DOHH2 (cell line): ENCODE results near the gene NUP210.

Experiments used
- H3F3A ChIP-seq: fragments of 200-600 bp; sonication (generic), shearing (Covaris generic); 2 replicates; pipeline ENCODE4 v1.6.0; 2016; ENCODE audit warnings: antibody characterized with exemption, mild to moderate bottlenecking; ENCODE audit not compliant: control insufficient read depth, insufficient read depth
- H3K27ac ChIP-seq: fragments of 200-600 bp; sonication (generic); 2 replicates; pipeline ENCODE4 v1.5.1; 2014; ENCODE audit warnings: low read depth, mild to moderate bottlenecking, low read length, moderate library complexity
- H3K27me3 ChIP-seq: fragments of 200-600 bp; sonication (generic); 2 replicates; pipeline ENCODE4 v1.6.1; 2014; ENCODE audit warnings: mild to moderate bottlenecking, low read length, mixed read lengths; ENCODE audit not compliant: control insufficient read depth
- H3K36me3 ChIP-seq: fragments of 200-600 bp; sonication (generic); 2 replicates; pipeline ENCODE4 v1.6.1; 2014; ENCODE audit warnings: mild to moderate bottlenecking, low read length, moderate library complexity, mixed read lengths; ENCODE audit not compliant: control insufficient read depth
- H3K4me1 ChIP-seq: fragments of 200-600 bp; sonication (generic); 2 replicates; pipeline ENCODE4 v1.6.1; 2014; ENCODE audit warnings: mild to moderate bottlenecking, low read length, mixed read lengths; ENCODE audit not compliant: control insufficient read depth
- H3K4me2 ChIP-seq: fragments of 200-600 bp; sonication (generic); 2 replicates; pipeline ENCODE4 v1.6.0; 2014; ENCODE audit warnings: mild to moderate bottlenecking, low read length, moderate library complexity
- H3K4me3 ChIP-seq: fragments of 200-600 bp; sonication (generic); 2 replicates; pipeline ENCODE4 v1.5.1; 2014; ENCODE audit warnings: mild to moderate bottlenecking, low read length, mixed read lengths
- H3K79me2 ChIP-seq: fragments of 200-600 bp; sonication (generic); 2 replicates; pipeline ENCODE4 v1.6.1; 2014; ENCODE audit warnings: mild to moderate bottlenecking, low read length, mixed read lengths; ENCODE audit not compliant: control insufficient read depth
- H3K9me2 ChIP-seq: fragments of 200-600 bp; sonication (generic); replicated peaks from 2 replicates; pipeline ENCODE4 v1.6.1; 2014; ENCODE audit warnings: mild to moderate bottlenecking, low read length, mixed read lengths; ENCODE audit not compliant: control insufficient read depth
- H3K9me3 ChIP-seq: fragments of 200-600 bp; sonication (generic); 2 replicates; pipeline ENCODE4 v1.6.1; 2014; ENCODE audit warnings: antibody characterized with exemption, low read length, mixed read lengths; ENCODE audit not compliant: control insufficient read depth, insufficient read depth
- H4K20me1 ChIP-seq: fragments of 200-600 bp; sonication (generic); 2 replicates; pipeline ENCODE4 v1.6.0; 2014; ENCODE audit warnings: low read depth, mild to moderate bottlenecking, antibody characterized with exemption, low read length, moderate library complexity; ENCODE audit not compliant: control insufficient read depth, insufficient read depth
- EZH2phosphoT487 ChIP-seq: fragments of 200-600 bp; sonication (generic); IDR thresholded peaks from 2 replicates; pipeline ENCODE4 v1.6.1; 2017; ENCODE audit warnings: borderline replicate concordance, mild to moderate bottlenecking, antibody characterized with exemption, low read length, moderate library complexity, mixed read lengths
- TF ChIP-seq, protein P1 (sequence below): fragments of 200-600 bp; sonication (generic); IDR thresholded peaks from one replicate; pipeline ENCODE4 v1.5.1; 2014; ENCODE audit warnings: antibody characterized with exemption, mild to moderate bottlenecking, low read depth, low read length; ENCODE audit not compliant: poor library complexity, severe bottlenecking

Gene NUP210

DNA sequence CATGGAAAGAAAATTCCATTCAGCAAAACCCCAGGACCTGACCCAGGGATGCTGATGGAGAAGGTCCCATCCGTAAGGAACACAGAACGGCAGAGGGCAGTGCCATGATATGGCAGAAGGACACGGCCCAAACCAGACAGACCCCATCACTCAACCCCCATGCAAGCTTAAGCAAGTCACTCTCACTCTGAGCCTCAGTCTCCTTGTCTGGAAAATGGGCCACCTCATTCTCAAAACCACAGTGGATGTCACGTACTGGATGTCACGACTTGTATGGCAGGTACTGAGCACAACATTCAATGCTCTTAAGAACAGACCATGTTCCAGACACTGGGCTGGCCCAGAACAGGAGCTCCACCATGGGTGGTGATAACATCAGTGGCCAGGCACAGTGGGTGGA is 90.4 kb downstream of the NUP210 start:
- H3K9me3 ChIP-seq = no peaks in the 10 kb centered on the region
- 0 out of 2 replicates have a peak, but pooled peaks cover 2% of the 10 kb centered on the region for H4K20me1 ChIP-seq
- TF ChIP-seq, protein P1, sequence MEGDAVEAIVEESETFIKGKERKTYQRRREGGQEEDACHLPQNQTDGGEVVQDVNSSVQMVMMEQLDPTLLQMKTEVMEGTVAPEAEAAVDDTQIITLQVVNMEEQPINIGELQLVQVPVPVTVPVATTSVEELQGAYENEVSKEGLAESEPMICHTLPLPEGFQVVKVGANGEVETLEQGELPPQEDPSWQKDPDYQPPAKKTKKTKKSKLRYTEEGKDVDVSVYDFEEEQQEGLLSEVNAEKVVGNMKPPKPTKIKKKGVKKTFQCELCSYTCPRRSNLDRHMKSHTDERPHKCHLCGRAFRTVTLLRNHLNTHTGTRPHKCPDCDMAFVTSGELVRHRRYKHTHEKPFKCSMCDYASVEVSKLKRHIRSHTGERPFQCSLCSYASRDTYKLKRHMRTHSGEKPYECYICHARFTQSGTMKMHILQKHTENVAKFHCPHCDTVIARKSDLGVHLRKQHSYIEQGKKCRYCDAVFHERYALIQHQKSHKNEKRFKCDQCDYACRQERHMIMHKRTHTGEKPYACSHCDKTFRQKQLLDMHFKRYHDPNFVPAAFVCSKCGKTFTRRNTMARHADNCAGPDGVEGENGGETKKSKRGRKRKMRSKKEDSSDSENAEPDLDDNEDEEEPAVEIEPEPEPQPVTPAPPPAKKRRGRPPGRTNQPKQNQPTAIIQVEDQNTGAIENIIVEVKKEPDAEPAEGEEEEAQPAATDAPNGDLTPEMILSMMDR = no peak
- no peak for TF ChIP-seq EZH2phosphoT487
- H3K4me3 ChIP-seq = no peak overlapping the region
- H3K27me3 ChIP-seq = no peaks in the 10 kb centered on the region
- H3K9me2 ChIP-seq = no peaks in the 10 kb centered on the region
- H3K79me2 ChIP-seq = peaks cover 30% of the 10 kb centered on the region
- no peak overlapping the region for H3K4me2 ChIP-seq
- no peak overlapping the region for H3K27ac ChIP-seq
- H3K4me1 ChIP-seq = peaks cover 99% of the 10 kb centered on the region
- H3K36me3 ChIP-seq = peaks cover 94% of the 10 kb centered on the region
- H3F3A ChIP-seq = peaks cover 36% of the 10 kb centered on the region

DNA sequence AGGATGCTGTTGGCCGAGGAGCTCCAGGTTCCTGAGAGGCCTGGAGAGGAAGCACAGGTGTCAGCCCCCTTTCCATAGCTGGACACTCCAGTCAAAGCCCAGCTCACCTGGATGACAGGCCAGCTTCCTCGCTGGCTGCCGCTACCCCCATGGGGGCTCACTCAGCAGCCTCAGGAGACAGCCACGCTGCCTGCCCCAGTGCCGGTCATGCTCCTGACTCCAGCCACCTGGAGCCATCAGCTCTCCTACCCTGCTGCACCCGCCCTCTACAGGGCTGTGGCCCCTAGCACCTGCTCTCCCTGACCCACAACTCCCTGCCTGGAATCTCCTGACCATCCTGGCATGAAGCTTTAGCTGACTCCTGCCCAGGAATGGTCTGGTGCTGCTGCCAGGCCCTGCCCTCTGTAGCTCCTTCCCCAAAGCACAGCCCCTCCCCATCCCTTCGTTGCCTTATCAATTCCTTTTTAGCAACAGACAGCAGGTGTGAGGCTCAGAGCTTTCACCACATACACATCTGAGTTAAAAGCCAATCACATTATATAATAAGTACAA is 94.2 kb downstream of the NUP210 start:
- peak overlapping the region; percentile 86 for H3K27ac ChIP-seq
- no peaks in the 10 kb centered on the region for H3K9me3 ChIP-seq
- H4K20me1 ChIP-seq = 0 out of 2 replicates have a peak, but pooled peaks cover 3% of the 10 kb centered on the region
- H3F3A ChIP-seq = peaks cover 6% of the 10 kb centered on the region
- peaks cover 32% of the 10 kb centered on the region for H3K79me2 ChIP-seq
- TF ChIP-seq, protein P1 = no peak
- TF ChIP-seq EZH2phosphoT487 = no peak
- no peaks in the 10 kb centered on the region for H3K27me3 ChIP-seq
- peaks cover 100% of the 10 kb centered on the region for H3K36me3 ChIP-seq
- peak overlapping the region; percentile 78 for H3K4me2 ChIP-seq
- peaks cover 75% of the 10 kb centered on the region for H3K4me1 ChIP-seq
- H3K4me3 ChIP-seq = peak overlapping the region; percentile 59
- no peaks in the 10 kb centered on the region for H3K9me2 ChIP-seq

DNA sequence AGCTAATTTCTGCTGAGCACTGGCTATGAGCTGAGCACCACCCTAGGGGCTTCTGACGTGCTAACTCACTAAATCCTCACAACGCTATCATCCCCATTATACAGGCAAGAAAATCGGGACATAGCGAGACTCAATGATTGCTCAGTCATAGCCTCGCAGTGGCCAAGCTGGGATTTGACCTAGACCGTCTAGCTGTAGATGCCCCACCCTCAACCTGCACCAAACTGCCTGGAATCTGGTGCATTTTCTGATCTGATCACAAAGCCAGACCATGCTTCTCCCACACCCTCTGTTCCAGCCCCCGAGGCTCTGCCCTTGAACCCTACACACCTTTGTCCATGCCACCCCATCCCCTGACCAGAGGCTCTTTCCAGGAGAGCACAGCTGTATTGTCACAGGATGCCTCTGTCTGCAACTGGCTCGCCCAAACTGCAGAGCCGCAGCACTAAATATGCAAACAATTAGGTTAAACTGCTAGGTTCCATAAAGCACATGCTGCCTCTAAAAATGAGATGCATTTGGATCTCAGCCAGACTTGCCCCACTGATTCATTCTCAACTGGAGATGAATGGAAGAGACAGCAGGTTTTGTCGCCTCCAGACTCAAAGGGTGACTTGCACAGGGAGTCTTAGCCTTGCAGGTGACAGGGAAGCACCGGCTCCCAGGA is 95.2 kb downstream of the NUP210 start:
- Histone ChIP-seq H3K9me2 (no peaks in the 10 kb centered on the region), H3K4me1 (peaks cover 65% of the 10 kb centered on the region), H3K27ac (peak overlapping the region; percentile 86), H3K9me3 (no peaks in the 10 kb centered on the region), H3K27me3 (no peaks in the 10 kb centered on the region), H3K4me3 (peak overlapping the region; percentile 59), H3K4me2 (peak overlapping the region; percentile 78), H3F3A (peaks cover 6% of the 10 kb centered on the region), H3K36me3 (peaks cover 97% of the 10 kb centered on the region), H4K20me1 (0 out of 2 replicates have a peak, but pooled peaks cover 3% of the 10 kb centered on the region), H3K79me2 (peaks cover 22% of the 10 kb centered on the region)
- TF ChIP-seq EZH2phosphoT487 = no peak
- TF ChIP-seq, protein P1 = no peak
